Activated B cell treated with CpG ODN at 0.5 μM for 24 hours (primary cell): Measurements from ENCODE around the gene STXBP2. TPM values are rescaled to one million over a fixed set of nuclear protein-coding genes. Genes with fewer than 3 reads are reported as not detected.

Experiments
- ATAC-seq: fragments of 200-7000 bp; cut with Tn5 transposase; one replicate; pipeline ENCODE4 v1.10.0; 2021; ENCODE audit warnings: low read depth, mild to moderate bottlenecking, moderate library complexity
- CTCF ChIA-PET: fragments of 350-600 bp; sonication (Branson Sonifier 250); formaldehyde crosslinking; loops from one replicate; lab custom pipeline; 2021; ENCODE audit warnings: antibody characterized with exemption; lab: Charles Lee
- POLR2A ChIA-PET: fragments of 350-600 bp; sonication (Branson Sonifier 250); formaldehyde crosslinking; loops from one replicate; lab custom pipeline; 2021; ENCODE audit warnings: antibody characterized with exemption; lab: Charles Lee
- DNase-seq: peaks from one replicate; pipeline ENCODE4 v3.0.0; 2022
- H3K27ac Mint-ChIP-seq: one replicate; pipeline ENCODE4 v1.8.0; 2020; ENCODE audit warnings: mixed read lengths
- H3K27me3 Mint-ChIP-seq: one replicate; pipeline ENCODE4 v1.8.0; 2021; ENCODE audit warnings: mixed read lengths
- H3K36me3 Mint-ChIP-seq: one replicate; pipeline ENCODE4 v1.8.0; 2021; ENCODE audit warnings: low read depth, mixed read lengths
- H3K4me1 Mint-ChIP-seq: one replicate; pipeline ENCODE4 v1.8.0; 2021; ENCODE audit warnings: mixed read lengths
- H3K4me3 Mint-ChIP-seq: one replicate; pipeline ENCODE4 v1.8.0; 2020; ENCODE audit warnings: mild to moderate bottlenecking, mixed read lengths
- H3K9me3 Mint-ChIP-seq: one replicate; pipeline ENCODE4 v1.8.0; 2020; ENCODE audit warnings: mixed read lengths
- CTCF ChIP-seq: fragments of 200-600 bp; IDR thresholded peaks from one replicate; pipeline ENCODE4 v1.8.0; 2022; ENCODE audit warnings: antibody characterized with exemption, mild to moderate bottlenecking
- intact Hi-C: fragments of 100-400 bp; cut with micrococcal nuclease; formaldehyde crosslinking; loops from one replicate; pipeline ENCODE4 v1.15.1; 2024
- total RNA-seq: library from RNA; stranded (reverse); gene quantifications from 2 replicates; pipeline ENCODE4 v1.2.3, GENCODE V29; 2022

STXBP2 gene
- total RNA-seq, 1 donor from 2014 or later = 176 TPM

DNA sequence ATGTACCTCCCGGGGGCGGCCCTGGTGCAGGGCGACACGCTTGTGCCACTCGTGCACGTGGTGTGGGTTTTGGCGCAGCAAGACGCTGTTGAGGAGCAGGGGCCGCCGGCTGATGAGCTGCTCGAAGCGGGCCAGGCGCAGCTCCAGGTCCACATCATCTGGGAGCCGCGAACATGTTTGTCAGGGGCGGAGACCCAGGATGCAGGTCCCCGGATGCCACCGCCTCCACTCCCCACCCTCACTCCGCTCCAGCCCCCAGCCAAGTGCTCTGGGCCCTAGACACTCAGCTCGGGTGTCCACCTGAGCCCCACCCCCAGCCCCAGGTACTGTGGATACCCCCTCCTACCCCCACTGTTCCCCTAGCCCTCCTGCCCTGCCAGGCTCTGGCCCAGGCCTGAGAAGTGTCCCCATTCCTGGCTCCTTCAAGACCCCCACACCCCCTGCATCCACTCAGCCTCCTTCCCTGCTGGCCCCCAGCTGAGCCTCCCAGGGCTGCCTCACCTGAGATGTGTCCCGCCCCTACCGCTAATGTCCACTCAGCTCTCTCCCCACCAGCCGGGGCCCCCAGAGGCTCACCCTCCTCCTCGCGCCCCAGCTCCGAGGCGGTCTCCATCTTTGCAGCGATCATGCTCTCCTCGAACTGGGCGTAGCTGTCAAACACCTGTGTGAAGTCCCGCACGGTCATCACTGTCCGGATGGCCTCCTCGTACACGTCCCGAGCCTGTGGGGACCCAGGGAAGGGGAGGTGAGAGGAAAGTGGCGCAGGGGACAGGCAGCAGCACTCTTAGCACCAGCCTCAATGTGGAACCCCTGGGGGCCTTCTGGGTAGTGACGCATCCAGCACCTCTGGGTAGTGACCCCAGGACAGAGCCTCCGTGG, 12.9 kb upstream of the STXBP2 start:
- H3K36me3 Mint-ChIP-seq = peaks cover 63% of the 10 kb centered on the region
- no peak overlapping the region for H3K4me3 Mint-ChIP-seq
- TF ChIP-seq CTCF = no peak
- no peak for DNase-seq
- no peaks in the 10 kb centered on the region for H3K9me3 Mint-ChIP-seq
- no peaks in the 10 kb centered on the region for H3K27me3 Mint-ChIP-seq
- intact Hi-C loops = no loop called here
- ChIA-PET CTCF (no interaction called here), POLR2A (interaction anchor here (0.7 kb wide), 1 partner anchor 16 kb away, joined by 10 read pairs; no protein-coding TSS in a partner anchor)
- H3K27ac Mint-ChIP-seq = no peak overlapping the region
- peaks cover 16% of the 10 kb centered on the region for H3K4me1 Mint-ChIP-seq
- ATAC-seq = no peak

- H3K9me3 Mint-ChIP-seq = no peaks in the 10 kb centered on the region
Measured at GRCh38 chr19:7624810-7625209, 12.1 kb upstream of the STXBP2 start.

GRCh38 chr19:7625763-7626372, 11.0 kb upstream of the STXBP2 start:
- ChIA-PET POLR2A (interaction anchor here (1.4 kb wide), 1 partner anchor 12 kb away, joined by 3 read pairs; no protein-coding TSS in a partner anchor), CTCF (no interaction called here)
- H3K27me3 Mint-ChIP-seq = no peaks in the 10 kb centered on the region
- H3K9me3 Mint-ChIP-seq = no peaks in the 10 kb centered on the region
- ATAC-seq (no peak), DNase-seq (no peak)
- intact Hi-C loops = no loop called here
- H3K4me1 Mint-ChIP-seq = peaks cover 35% of the 10 kb centered on the region
- H3K27ac Mint-ChIP-seq = no peak overlapping the region
- no peak overlapping the region for H3K4me3 Mint-ChIP-seq
- H3K36me3 Mint-ChIP-seq = peaks cover 63% of the 10 kb centered on the region
- TF ChIP-seq CTCF = no peak

More at GRCh38 chr19:7624810-7625209, 12.1 kb upstream of the STXBP2 start:
- no peak for TF ChIP-seq CTCF
- DNase-seq (no peak), ATAC-seq (no peak)
- H3K27ac Mint-ChIP-seq = no peak overlapping the region
- CTCF ChIA-PET = no interaction called here
- peaks cover 70% of the 10 kb centered on the region for H3K36me3 Mint-ChIP-seq
- POLR2A ChIA-PET = no interaction called here
- no peak overlapping the region for H3K4me3 Mint-ChIP-seq
- peaks cover 25% of the 10 kb centered on the region for H3K4me1 Mint-ChIP-seq
- no peaks in the 10 kb centered on the region for H3K27me3 Mint-ChIP-seq
- intact Hi-C loops = no loop called here

- H3K36me3 Mint-ChIP-seq = peaks cover 51% of the 10 kb centered on the region
- DNase-seq (no peak), ATAC-seq (no peak)
- no peaks in the 10 kb centered on the region for H3K27me3 Mint-ChIP-seq
- no peaks in the 10 kb centered on the region for H3K9me3 Mint-ChIP-seq
- ChIA-PET CTCF (no interaction called here), POLR2A (interaction anchor here (1.2 to 1.4 kb wide), 2 partner anchors 11 to 293 kb away, joined by 3 to 4 read pairs; partner anchors contain the start of gene SNAPC2)
- H3K4me3 Mint-ChIP-seq = no peak overlapping the region
- TF ChIP-seq CTCF = no peak
- H3K27ac Mint-ChIP-seq = no peak overlapping the region
- peaks cover 37% of the 10 kb centered on the region for H3K4me1 Mint-ChIP-seq
- intact Hi-C loops = no loop called here
Measured at GRCh38 chr19:7627166-7627565, 9.7 kb upstream of the STXBP2 start.
